GM21381 (cell line): Measurements from ENCODE around the gene OPALIN.

Experiments
- ATAC-seq: cut with Tn5 transposase; IDR thresholded peaks from one replicate; pipeline ENCODE4 v1.9.1; 2021; ENCODE audit warnings: mild to moderate bottlenecking, moderate library complexity; ENCODE audit not compliant: unreplicated experiment

OPALIN gene

DNA sequence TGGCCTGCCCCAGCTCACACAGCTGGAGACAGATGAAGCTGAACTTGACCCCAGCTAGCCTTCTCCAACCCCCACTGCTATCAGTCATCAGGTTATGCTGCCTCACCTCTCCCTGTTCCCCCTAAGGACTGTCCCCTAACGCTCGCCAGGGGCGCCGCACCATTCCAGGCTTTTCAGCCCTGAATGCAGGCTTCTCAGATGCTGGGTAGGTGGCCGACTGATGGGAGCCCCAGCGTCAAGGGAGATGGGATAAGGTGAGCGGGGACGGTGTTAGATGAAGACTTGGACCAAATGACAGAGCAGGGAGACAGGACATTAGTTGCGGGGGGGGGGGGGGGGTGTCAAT is 15.8 kb upstream of the OPALIN start:
- no peak for ATAC-seq

DNA sequence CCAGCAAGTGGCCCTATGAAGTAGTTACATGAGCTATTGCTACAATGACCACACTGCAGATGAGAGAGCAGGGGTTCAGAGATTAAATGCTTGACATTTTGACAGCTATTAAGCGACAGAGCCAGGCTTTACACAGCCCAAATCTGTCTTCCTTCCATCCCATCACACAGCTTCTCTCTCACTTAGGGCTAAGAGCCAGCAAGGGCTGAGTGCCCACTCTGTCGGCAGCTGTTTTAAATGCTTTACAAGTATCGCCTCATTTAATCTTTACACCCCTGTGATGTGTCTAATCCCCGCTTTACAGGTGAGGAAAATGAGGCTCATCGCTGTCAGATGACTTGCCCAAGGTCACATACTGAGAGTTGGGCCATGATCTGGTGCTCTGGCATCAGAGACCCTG is 15.2 kb upstream of the OPALIN start:
- ATAC-seq: no peak

DNA sequence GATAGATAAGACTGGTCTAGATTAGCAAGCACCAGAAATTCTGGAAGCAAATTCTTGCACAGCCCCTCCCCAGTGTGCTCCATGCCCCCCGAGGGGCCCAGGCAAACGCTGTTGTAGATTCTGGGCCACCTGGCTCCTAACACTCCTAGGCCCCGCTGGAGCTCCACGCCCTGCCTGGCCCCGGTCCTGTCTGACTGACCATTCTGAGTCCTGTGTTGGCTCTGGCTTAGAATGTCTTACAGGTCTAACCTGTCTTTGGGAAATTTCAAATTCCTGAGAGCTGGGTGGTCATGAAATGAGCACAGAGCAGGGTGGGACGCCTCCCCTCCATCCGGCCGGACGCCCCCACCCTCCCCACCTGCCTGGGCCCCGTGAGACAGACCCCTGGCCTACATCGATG is 12.6 kb upstream of the OPALIN start:
- no peak for ATAC-seq

DNA sequence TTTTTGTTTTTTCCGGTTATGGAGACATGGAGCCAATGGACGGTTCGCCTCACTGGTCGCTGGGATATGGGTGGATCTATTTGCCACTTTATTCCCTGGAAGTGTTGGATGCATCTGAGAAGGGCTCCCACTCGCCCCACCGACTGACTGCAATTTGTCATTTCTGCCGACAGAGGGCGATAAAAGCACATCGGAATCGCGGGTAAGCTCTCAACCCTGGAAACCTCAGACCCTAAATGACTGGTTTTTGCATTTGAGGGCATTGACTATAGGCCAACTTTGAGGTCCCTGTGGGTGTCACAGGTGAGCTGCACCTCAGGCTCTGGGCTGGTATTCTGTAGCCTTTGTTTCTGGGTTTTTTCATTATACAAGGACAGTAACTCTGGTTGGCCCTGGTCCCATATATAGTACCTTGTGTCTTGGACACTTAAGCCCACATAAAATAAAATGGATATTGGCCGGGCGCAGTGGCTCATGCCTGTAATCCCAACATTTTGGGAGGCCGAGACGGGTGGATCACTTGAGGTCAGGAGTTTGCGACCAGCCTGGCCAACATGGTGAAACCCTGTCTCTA is 11.9 kb upstream of the OPALIN start:
- no peak for ATAC-seq

GRCh38 chr10:96369890-96370583 is 11.2 kb upstream of the OPALIN start:
- ATAC-seq: no peak

- no peak for ATAC-seq
Observed at GRCh38 chr10:96368971-96369370, 10.2 kb upstream of the OPALIN start.

GRCh38 chr10:96367470-96367869 is 8.7 kb upstream of the OPALIN start:
- no peak for ATAC-seq

DNA sequence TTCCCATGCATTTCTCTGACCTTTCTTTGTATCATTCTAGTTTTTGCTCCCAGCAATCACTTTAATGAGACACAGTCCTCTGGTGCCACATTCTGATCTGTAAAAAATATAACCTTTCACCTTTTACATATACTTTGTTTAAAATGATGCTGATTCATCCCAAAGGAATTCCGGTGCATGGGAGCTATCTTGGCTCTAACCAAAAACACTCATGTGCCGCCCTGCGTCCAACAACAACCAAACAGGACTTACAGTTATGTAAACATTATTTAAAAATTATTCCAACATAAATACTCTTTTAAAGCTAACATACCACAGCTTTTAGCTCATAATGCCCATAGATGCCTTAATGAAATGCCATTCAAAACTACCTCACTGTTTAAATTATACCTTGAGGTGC is 7.7 kb upstream of the OPALIN start:
- no peak for ATAC-seq

GRCh38 chr10:96365571-96365970 is 6.8 kb upstream of the OPALIN start:
- ATAC-seq: no peak

DNA sequence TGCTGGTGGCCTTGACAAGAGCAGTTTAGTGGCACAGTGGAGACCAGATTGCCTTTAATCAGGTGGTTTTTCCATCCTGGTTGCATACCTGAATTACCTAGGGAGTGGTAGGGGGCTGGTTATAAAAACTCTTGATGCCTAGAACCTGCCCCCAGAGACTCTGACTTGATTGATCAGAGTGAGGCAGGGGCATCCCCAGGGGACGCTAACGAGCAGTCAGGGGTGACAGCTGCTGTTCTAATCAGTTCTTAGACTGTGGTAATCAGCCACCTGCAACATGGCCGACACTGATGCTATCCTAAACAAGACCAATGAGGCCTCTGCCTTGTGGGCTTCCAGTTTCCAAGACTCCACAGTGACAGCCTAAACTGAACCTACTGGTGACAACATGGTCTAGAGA is 2.0 kb upstream of the OPALIN start:
- no peak for ATAC-seq

DNA sequence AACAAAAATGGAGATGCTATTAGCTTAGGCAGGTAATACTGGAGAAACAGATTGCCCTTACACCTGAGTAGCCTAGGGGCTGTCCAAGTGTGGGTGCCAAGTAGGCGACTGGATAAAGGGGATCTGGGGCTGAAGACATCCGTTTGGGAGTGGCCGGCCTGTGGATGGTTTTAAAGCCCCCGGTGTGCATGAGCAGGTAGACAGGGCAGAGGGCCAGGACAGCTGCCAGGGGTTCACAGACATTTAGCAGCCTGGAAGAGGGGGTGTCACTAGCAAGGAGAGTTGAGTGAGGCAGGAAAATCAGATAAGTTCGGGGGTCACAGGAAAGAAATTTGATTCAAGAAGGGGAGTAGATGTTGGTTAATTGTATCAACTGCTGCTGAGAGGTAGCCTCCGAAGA is 1.5 kb upstream of the OPALIN start:
- ATAC-seq: no peak

DNA sequence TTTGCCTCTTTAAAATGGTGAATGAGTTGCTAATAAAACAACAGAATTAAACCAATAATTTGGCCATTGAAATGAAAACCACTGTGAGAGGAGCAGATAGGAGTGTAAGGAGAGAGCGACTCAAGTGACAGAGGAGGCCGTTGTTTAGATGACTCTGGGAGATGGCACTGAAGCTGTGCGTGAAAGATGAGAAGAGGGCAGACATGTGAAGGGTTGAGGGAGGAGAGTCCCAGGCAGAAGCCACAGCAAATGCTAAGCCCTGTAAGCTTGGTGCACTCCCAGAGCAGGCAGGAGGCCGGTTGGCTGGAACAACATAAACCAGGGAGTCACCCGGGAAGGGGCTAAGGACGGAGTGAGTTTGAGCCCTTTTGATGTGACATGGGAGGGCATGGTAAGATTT is 814 bp upstream of the OPALIN start:
- ATAC-seq: no peak

GRCh38 chr10:96357038-96357620 is 1.7 kb downstream of the OPALIN start:
- ATAC-seq: no peak

DNA sequence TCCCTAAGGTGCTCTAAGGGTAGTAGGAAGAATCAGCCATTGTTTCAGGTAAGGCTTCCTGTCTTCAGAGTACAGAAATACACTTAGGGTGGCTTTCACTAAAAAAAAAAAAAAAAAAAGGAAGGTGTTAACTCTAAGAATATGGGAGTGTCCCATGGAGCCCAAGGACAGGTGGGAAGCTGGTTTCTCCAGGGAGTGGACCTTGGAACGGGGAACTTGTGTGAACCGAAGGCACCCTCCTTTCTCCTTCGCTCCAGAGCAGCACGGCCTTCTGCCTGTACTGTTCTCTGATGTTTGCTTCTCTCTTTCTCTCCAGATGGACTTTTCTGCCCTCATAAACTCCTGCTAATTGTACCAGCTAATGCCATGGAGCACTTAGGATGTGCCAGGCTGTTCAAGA is 6.2 kb downstream of the OPALIN start:
- no peak for ATAC-seq

DNA sequence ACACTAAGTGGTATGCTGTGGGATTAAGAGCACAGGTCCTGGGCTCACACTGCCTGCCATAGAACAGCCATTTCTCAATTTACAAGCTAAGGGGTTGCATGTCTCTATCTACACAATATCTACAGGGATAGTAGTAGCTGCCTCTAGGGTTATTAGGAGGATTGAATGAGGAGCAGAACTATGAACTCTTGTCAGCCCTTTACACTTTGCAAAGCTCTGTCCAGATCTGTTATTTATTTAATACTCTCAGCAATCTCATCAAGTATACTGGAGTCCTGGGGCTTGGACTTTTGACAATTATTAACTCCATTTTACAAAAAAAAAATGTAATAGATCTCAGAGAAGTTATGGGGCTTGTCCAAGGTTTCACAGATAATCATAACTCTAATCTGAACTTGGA is 6.8 kb downstream of the OPALIN start:
- no peak for ATAC-seq

DNA sequence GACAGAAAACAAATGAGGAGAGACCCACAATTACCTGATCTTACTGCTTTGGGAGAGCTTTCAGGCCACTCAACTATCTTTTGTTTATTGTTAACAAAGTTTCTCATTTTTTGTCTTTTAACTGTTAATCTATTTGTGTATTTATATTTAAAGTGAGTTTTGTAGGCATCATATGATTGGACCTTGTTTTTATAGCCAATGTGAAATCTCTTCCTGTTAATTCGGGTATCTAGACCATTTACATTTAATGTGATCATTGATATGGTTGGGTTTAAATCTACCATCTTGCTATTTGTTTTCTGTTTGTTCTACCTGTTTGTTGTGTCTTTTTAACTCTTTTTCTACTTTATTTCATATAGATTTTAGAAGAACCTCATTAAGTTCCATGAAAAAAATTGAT is 12.5 kb downstream of the OPALIN start:
- ATAC-seq: no peak

DNA sequence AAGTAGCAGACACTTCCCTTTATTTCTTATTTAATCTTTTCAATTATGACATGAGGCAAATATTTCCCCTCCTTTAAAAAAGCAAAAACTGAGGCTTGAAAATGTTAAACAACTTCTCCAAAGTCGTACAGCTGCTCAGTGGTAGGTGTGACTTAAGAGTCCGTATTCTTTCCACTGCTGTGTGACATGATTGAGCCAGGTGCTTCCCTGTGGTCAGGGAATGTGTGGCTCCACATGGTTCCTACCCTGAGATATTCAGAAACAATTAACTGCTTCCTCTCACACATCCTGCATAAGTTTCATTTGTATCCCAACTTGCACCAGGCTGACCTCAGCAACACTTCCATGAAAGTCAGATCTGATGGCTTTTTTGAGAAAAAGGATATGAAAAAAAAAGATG is 13.6 kb downstream of the OPALIN start:
- ATAC-seq: no peak

DNA sequence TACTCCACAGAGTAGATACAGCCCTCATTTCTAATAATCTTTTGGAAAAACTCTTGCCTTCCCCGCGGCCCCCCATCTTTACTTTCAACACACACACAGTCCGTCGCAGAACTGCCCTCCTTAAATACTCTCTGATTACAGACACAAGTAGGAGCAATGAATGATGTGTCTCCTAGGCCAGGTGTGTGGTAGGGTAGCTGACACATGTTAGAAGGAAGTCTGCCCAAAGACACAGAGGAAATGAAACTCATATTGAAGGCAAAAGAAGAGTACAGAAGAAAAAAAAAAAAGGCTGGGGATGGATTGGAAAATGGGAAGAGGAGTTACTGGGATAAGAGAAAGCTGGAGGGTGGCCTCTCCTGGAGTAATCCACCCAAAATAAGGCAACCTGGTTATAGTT is 14.6 kb downstream of the OPALIN start:
- no peak for ATAC-seq

GRCh38 chr10:96342402-96342801 is 16.4 kb downstream of the OPALIN start:
- no peak for ATAC-seq

GRCh38 chr10:96341219-96342182 is 17.3 kb downstream of the OPALIN start:
- no peak for ATAC-seq
